ENCODE results near the gene TDRD12. TPM values are rescaled to one million over a fixed set of nuclear protein-coding genes. Genes with fewer than 3 reads are reported as not detected.
A peak's percentile ranks its signal among the peaks of the same experiment; 100 is the strongest.

Gene TDRD12
- total RNA-seq, 1 experiment from 2014 or later = 1.3 TPM

- TF ChIP-seq ZNF281 (CRISPR knock-in tag; IDR thresholded peaks at IDR 0.05) (no peak), ELF4 (CRISPR knock-in tag; IDR thresholded peaks at IDR 0.05; ENCODE audit: low read depth) (no peak)
These were observed 47.5 kb upstream of the TDRD12 start (continued) for GRCh38 chr19:32671883-32672593.

- ChIA-PET POLR2A (no interaction called here), CTCF (interaction anchor here (0.8 to 1.6 kb wide), 2 partner anchors 17 kb away, joined by 3 to 5 read pairs; no protein-coding TSS in a partner anchor)
- ATAC-seq (no peak), DNase-seq (ENCODE audit: low spot score) (no peak)
- peaks cover 28% of the 10 kb centered on the region for H3K27me3 Mint-ChIP-seq (ENCODE audit: low read depth)
- no peaks in the 10 kb centered on the region for H3K9me3 Mint-ChIP-seq
- no peak for TF ChIP-seq ZNF396 (CRISPR knock-in tag; IDR thresholded peaks at IDR 0.05; ENCODE audit: borderline replicate concordance)
- TF ChIP-seq ZNF281 (CRISPR knock-in tag; IDR thresholded peaks at IDR 0.05) = no peak
- TF ChIP-seq RELA (CRISPR knock-in tag; IDR thresholded peaks at IDR 0.05; ENCODE audit: borderline replicate concordance) = no peak
- TF ChIP-seq CDX4 (CRISPR knock-in tag; IDR thresholded peaks at IDR 0.05; ENCODE audit: borderline replicate concordance) = no peak
- TF ChIP-seq MAX (CRISPR knock-in tag; IDR thresholded peaks at IDR 0.05) = no peak
- TF ChIP-seq ZNF263 (CRISPR knock-in tag; IDR thresholded peaks at IDR 0.05; ENCODE audit: low read depth) = no peak
- TF ChIP-seq FOXP4 (CRISPR knock-in tag; IDR thresholded peaks at IDR 0.05) = no peak
- no peak overlapping the region for H3K27ac Mint-ChIP-seq
- H3K36me3 Mint-ChIP-seq = no peaks in the 10 kb centered on the region; the same call in 1 of the 2 replicates
- peak overlapping the region; percentile 94 for H3K4me3 Mint-ChIP-seq
- H3K4me1 Mint-ChIP-seq = peaks cover 30% of the 10 kb centered on the region
These were observed 46.7 kb upstream of the TDRD12 start for GRCh38 chr19:32672841-32673240.

- Mint-ChIP-seq H3K9me3 (no peaks in the 10 kb centered on the region), H3K27ac (no peak overlapping the region), H3K4me3 (peak overlapping the region; percentile 94), H3K27me3 (ENCODE audit: low read depth) (peaks cover 35% of the 10 kb centered on the region), H3K4me1 (peaks cover 30% of the 10 kb centered on the region), H3K36me3 (no peaks in the 10 kb centered on the region; the same call in 1 of the 2 replicates)
- ATAC-seq (no peak), DNase-seq (ENCODE audit: low spot score) (no peak)
- ChIA-PET POLR2A (interaction anchor here (0.8 kb wide), 1 partner anchor 19 kb away, joined by 4 read pairs; no protein-coding TSS in a partner anchor), CTCF (interaction anchor here (0.8 to 1.6 kb wide), 3 partner anchors 16 to 74 kb away, joined by 3 to 5 read pairs (median 4); no protein-coding TSS in a partner anchor)
- TF ChIP-seq CREB1 (CRISPR knock-in tag; IDR thresholded peaks at IDR 0.05) (no peak), NFYB (CRISPR knock-in tag; conservative IDR thresholded peaks at IDR 0.05; ENCODE audit: low read depth) (no peak), ERG (CRISPR knock-in tag; IDR thresholded peaks at IDR 0.05) (no peak), USF2 (CRISPR knock-in tag; IDR thresholded peaks at IDR 0.05) (no peak), ZNF121 (CRISPR knock-in tag; IDR thresholded peaks at IDR 0.05) (no peak), E2F5 (CRISPR knock-in tag; IDR thresholded peaks at IDR 0.05) (no peak), CBFB (CRISPR knock-in tag; IDR thresholded peaks at IDR 0.05; ENCODE audit: low read depth) (no peak), IRF2 (CRISPR knock-in tag; IDR thresholded peaks at IDR 0.05; ENCODE audit: borderline replicate concordance, low read depth) (no peak), ZMAT4 (CRISPR knock-in tag; IDR thresholded peaks at IDR 0.05) (no peak), ZNF396 (CRISPR knock-in tag; IDR thresholded peaks at IDR 0.05; ENCODE audit: borderline replicate concordance) (no peak), OVOL2 (CRISPR knock-in tag; IDR thresholded peaks at IDR 0.05; ENCODE audit: borderline replicate concordance) (no peak), RORB (CRISPR knock-in tag; IDR thresholded peaks at IDR 0.05) (no peak)
These were observed 46.0 kb upstream of the TDRD12 start for GRCh38 chr19:32673573-32673972.
